ENCODE results near the gene OR2T2.
"Not testable (repeated sequence)": the region's sequence is repeated elsewhere in the genome, so short reads cannot be mapped to it uniquely, and the experiment has no call there.

OR2T2 gene

GRCh38 chr1:248453619-248454018, 8.2 kb downstream of the OR2T2 start:
- DNase-seq, result not testable (repeated sequence)

GRCh38 chr1:248455045-248455444, 9.6 kb downstream of the OR2T2 start:
- not testable (repeated sequence) for DNase-seq

GRCh38 chr1:248456635-248457034, 11.2 kb downstream of the OR2T2 start:
- DNase-seq, result not testable (repeated sequence)

- DNase-seq, result not testable (repeated sequence)
These were observed 13.7 kb downstream of the OR2T2 start for GRCh38 chr1:248459117-248459516.

- DNase-seq, result no peak
These were observed 25.7 kb downstream of the OR2T2 start for GRCh38 chr1:248471154-248471553.

GRCh38 chr1:248472111-248472510, 26.7 kb downstream of the OR2T2 start:
- DNase-seq, result not testable (repeated sequence)

- not testable (repeated sequence) for DNase-seq
These were observed 27.6 kb downstream of the OR2T2 start, which contains the start of gene OR2T3 for GRCh38 chr1:248473051-248473450. TSS of gene OR2T3 (plus strand) at chr1:248473351. CDS start at chr1:248473351, 0 bp downstream.

GRCh38 chr1:248475660-248476059, 30.2 kb downstream of the OR2T2 start:
- DNase-seq, result not testable (repeated sequence)

GRCh38 chr1:248481686-248482579, 36.5 kb downstream of the OR2T2 start:
- DNase-seq, result peak; percentile 26

GRCh38 chr1:248488289-248488688, 42.9 kb downstream of the OR2T2 start, which contains the start of gene OR2T5:
TSS of gene OR2T5 (plus strand) at chr1:248488589. CDS start at chr1:248488589, 0 bp downstream.
- not testable (repeated sequence) for DNase-seq

- not testable (repeated sequence) for DNase-seq
These were observed 51.2 kb downstream of the OR2T2 start for GRCh38 chr1:248496661-248497060.

GRCh38 chr1:248500305-248501035, 55.0 kb downstream of the OR2T2 start:
- not testable (repeated sequence) for DNase-seq

Data from stimulated activated CD8-positive, alpha-beta memory T cell treated with anti-CD3 and anti-CD28 coated beads, Interleukin-4, amount 100 ng/mL, for 48 hours (primary cell).